Neural cell (in vitro differentiated cells): Measurements from ENCODE around the gene ARIH1. TPM values are rescaled to one million over a fixed set of nuclear protein-coding genes. Genes with fewer than 3 reads are reported as not detected.

Source experiments
- H2AFZ ChIP-seq: fragments of 200-600, 300-800 bp; sonication (generic), shearing (Covaris generic); 2 replicates; pipeline ENCODE4 v1.6.0; 2014; ENCODE audit warnings: low read depth, mild to moderate bottlenecking, antibody characterized with exemption, low read length, moderate library complexity
- H3F3A ChIP-seq: fragments of 200-600 bp; shearing (Covaris generic); 2 replicates; pipeline ENCODE4 v1.6.1; 2016; ENCODE audit warnings: mild to moderate bottlenecking, moderate library complexity, mixed read lengths, antibody characterized with exemption, low read length; ENCODE audit not compliant: insufficient read depth, poor library complexity, severe bottlenecking
- H3K27ac ChIP-seq: fragments of 200-600, 300-800 bp; sonication (generic), shearing (Covaris generic); 2 replicates; pipeline ENCODE4 v1.5.1; 2014; ENCODE audit warnings: mild to moderate bottlenecking, low read length, moderate library complexity
- H3K27me3 ChIP-seq: fragments of 300-800, 200-600 bp; sonication (generic), shearing (Covaris generic); 2 replicates; pipeline ENCODE4 v1.6.0; 2014; ENCODE audit warnings: mild to moderate bottlenecking, low read depth, low read length, moderate library complexity; ENCODE audit not compliant: insufficient read depth
- H3K36me3 ChIP-seq: fragments of 300-800, 200-600 bp; sonication (generic), shearing (Covaris generic); 2 replicates; pipeline ENCODE4 v1.5.1; 2014; ENCODE audit warnings: mild to moderate bottlenecking, antibody characterized with exemption, low read length, moderate library complexity; ENCODE audit not compliant: insufficient read depth
- H3K4me2 ChIP-seq: fragments of 300-800, 200-600 bp; sonication (generic), shearing (Covaris generic); 2 replicates; pipeline ENCODE4 v1.6.0; 2014; ENCODE audit warnings: mild to moderate bottlenecking, low read length
- H3K4me3 ChIP-seq: fragments of 300-800, 200-600 bp; sonication (generic), shearing (Covaris generic); 2 replicates; pipeline ENCODE4 v1.5.1; 2014; ENCODE audit warnings: mild to moderate bottlenecking, low read length, moderate library complexity
- H3K79me2 ChIP-seq: fragments of 200-600 bp; shearing (Covaris generic); replicated peaks from 2 replicates; pipeline ENCODE4 v1.6.0; 2014; ENCODE audit warnings: mild to moderate bottlenecking, low read length, moderate library complexity; ENCODE audit not compliant: insufficient read depth
- H3K9ac ChIP-seq: fragments of 300-800, 200-600 bp; sonication (generic), shearing (Covaris generic); 2 replicates; pipeline ENCODE4 v1.6.1; 2016; ENCODE audit warnings: mild to moderate bottlenecking, low read length, mixed read lengths
- H3K9me2 ChIP-seq: fragments of 200-600 bp; shearing (Covaris generic); 2 replicates; pipeline ENCODE4 v1.6.1; 2016; ENCODE audit warnings: mild to moderate bottlenecking, low read length, mixed read lengths; ENCODE audit not compliant: insufficient read depth
- H3K9me3 ChIP-seq: fragments of 200-600, 300-800 bp; sonication (generic), shearing (Covaris generic); 2 replicates; pipeline ENCODE4 v1.6.1; 2016; ENCODE audit warnings: mild to moderate bottlenecking, mixed run types, low read length, moderate library complexity, mixed read lengths
- H4K20me1 ChIP-seq: fragments of 200-600 bp; shearing (Covaris generic); 2 replicates; pipeline ENCODE4 v1.6.1; 2016; ENCODE audit warnings: mild to moderate bottlenecking, mixed run types; ENCODE audit not compliant: insufficient read depth
- CTCF ChIP-seq: fragments of 450-650 bp; IDR thresholded peaks from 2 replicates; pipeline ENCODE4 v1.5.1; 2014; ENCODE audit warnings: antibody characterized with exemption, mild to moderate bottlenecking, moderate library complexity; ENCODE audit not compliant: poor library complexity, severe bottlenecking
- EP300 ChIP-seq: fragments of 450-650 bp; conservative IDR thresholded peaks from 2 replicates; pipeline ENCODE4 v1.6.1; 2014; ENCODE audit warnings: antibody characterized with exemption, mild to moderate bottlenecking, moderate library complexity; ENCODE audit not compliant: poor library complexity, severe bottlenecking
- EZH2 ChIP-seq: fragments of 200-600, 300-800 bp; shearing (Covaris generic), sonication (generic); IDR thresholded peaks from 2 replicates; pipeline ENCODE4 v1.6.1; 2014; ENCODE audit warnings: antibody characterized with exemption, low read length, borderline replicate concordance, mild to moderate bottlenecking; ENCODE audit not compliant: insufficient read depth, poor library complexity, severe bottlenecking
- MXI1 ChIP-seq: fragments of 450-650 bp; conservative IDR thresholded peaks from 2 replicates; pipeline ENCODE4 v1.6.1; 2014; ENCODE audit warnings: antibody characterized with exemption, mild to moderate bottlenecking; ENCODE audit not compliant: poor library complexity, severe bottlenecking
- POLR2AphosphoS5 ChIP-seq: IDR thresholded peaks from 2 replicates; pipeline ENCODE4 v1.6.1; 2012
- RAD21 ChIP-seq: fragments of 450-650 bp; conservative IDR thresholded peaks from 2 replicates; pipeline ENCODE4 v1.6.1; 2014; ENCODE audit warnings: antibody characterized with exemption, mild to moderate bottlenecking, moderate library complexity
- REST ChIP-seq: IDR thresholded peaks from 2 replicates; pipeline ENCODE4 v1.6.1; 2012; ENCODE audit warnings: borderline replicate concordance
- SMC3 ChIP-seq: fragments of 450-650 bp; conservative IDR thresholded peaks from 2 replicates; pipeline ENCODE4 v1.6.1; 2014; ENCODE audit warnings: antibody characterized with exemption, mild to moderate bottlenecking, moderate library complexity; ENCODE audit not compliant: poor library complexity
- TAF1 ChIP-seq: IDR thresholded peaks from 2 replicates; pipeline ENCODE4 v1.6.1; 2012; ENCODE audit warnings: low read depth
- polyA plus RNA-seq: library from polyadenylated mRNA; depleted of rRNA; stranded (reverse); fragments of >200 nt; gene quantifications from 2 replicates; pipeline ENCODE4 v1.2.3, GENCODE V29; 2014

ARIH1 gene
- polyA plus RNA-seq, 1 donor from 2014 or later: 72.1 TPM

- no peak overlapping the region for H3K4me3 ChIP-seq
- H3K9me3 ChIP-seq: no peaks in the 10 kb centered on the region
- no peak overlapping the region for H3K4me2 ChIP-seq
- H3K36me3 ChIP-seq: peaks cover 4% of the 10 kb centered on the region
- no peak overlapping the region for H3K9ac ChIP-seq
- H2AFZ ChIP-seq: no peak overlapping the region
- no peaks in the 10 kb centered on the region for H3K79me2 ChIP-seq
- TF ChIP-seq MXI1: no peak
- no peak for TF ChIP-seq EZH2
- TF ChIP-seq CTCF: no peak
- no peak for TF ChIP-seq TAF1
- no peak for TF ChIP-seq RAD21
- TF ChIP-seq SMC3: no peak
- no peak for TF ChIP-seq POLR2AphosphoS5
- TF ChIP-seq REST: no peak
- no peak for TF ChIP-seq EP300
- H3F3A ChIP-seq: no peaks in the 10 kb centered on the region
- peaks cover 3% of the 10 kb centered on the region for H4K20me1 ChIP-seq
- H3K27me3 ChIP-seq: no peaks in the 10 kb centered on the region
- no peaks in the 10 kb centered on the region for H3K9me2 ChIP-seq
- H3K27ac ChIP-seq: no peak overlapping the region
These were observed 92.8 kb downstream of the ARIH1 start for GRCh38 chr15:72566973-72567372.

- H3K9ac ChIP-seq: no peak overlapping the region
- no peak overlapping the region for H3K4me3 ChIP-seq
- no peak for TF ChIP-seq RAD21
- no peak for TF ChIP-seq POLR2AphosphoS5
- no peak for TF ChIP-seq REST
- no peak overlapping the region for H2AFZ ChIP-seq
- H3K36me3 ChIP-seq: peaks cover 4% of the 10 kb centered on the region
- H3K79me2 ChIP-seq: no peaks in the 10 kb centered on the region
- no peaks in the 10 kb centered on the region for H3K9me2 ChIP-seq
- H3K9me3 ChIP-seq: no peaks in the 10 kb centered on the region
- H3F3A ChIP-seq: no peaks in the 10 kb centered on the region
- H3K4me2 ChIP-seq: no peak overlapping the region
- no peaks in the 10 kb centered on the region for H3K27me3 ChIP-seq
- no peak overlapping the region for H3K27ac ChIP-seq
- peaks cover 3% of the 10 kb centered on the region for H4K20me1 ChIP-seq
These were observed 95.9 kb downstream of the ARIH1 start for GRCh38 chr15:72570059-72570458.
